Activated CD8-positive, alpha-beta memory T cell treated with anti-CD3 and anti-CD28 coated beads, Interleukin-2, amount 50 U/mL, for 1 hour (primary cell): Measurements from ENCODE around the gene DYNC1H1.

Experiments used
- DNase-seq: peaks from one replicate; pipeline ENCODE4 v3.0.0-alpha.2; 2020; ENCODE audit errors: extremely low read depth

DYNC1H1 gene

GRCh38 chr14:102035914-102036313, 71.5 kb downstream of the DYNC1H1 start:
- DNase-seq, result no peak

DNA sequence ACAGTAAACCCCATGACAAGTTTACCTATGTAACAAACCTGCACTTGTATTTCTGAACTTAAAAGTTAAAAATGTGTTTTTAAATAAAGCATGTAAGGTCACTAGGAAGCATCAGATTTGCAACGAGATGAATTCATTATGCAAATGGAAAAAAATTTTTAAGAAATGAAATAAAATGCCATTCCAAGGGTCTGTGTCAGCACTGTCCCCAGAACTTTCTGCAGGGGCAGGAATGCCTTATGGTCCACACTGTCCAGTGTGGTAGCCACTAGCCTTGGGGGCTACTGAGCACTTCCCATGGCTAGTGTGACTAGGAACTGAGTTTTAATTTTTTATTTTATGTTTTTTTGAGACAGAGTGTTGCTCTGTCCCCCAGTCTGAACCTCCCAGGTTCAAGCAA, 73.3 kb downstream of the DYNC1H1 start:
- DNase-seq, result no peak

DNA sequence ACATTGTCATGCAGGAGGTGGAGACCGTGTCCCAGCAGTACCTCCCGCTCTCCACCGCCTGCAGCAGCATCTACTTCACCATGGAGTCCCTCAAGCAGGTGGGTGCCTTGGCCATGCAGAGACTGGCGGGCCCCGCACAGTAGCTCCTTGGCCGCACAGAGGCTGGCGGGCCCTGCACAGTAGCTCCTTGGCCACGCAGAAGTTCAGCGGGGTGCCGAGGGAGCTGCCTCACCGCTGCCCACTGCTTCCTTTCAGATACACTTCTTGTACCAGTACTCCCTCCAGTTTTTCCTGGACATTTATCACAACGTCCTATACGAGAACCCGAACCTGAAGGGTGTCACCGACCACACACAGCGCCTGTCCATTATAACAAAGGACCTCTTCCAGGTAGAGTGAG, 74.8 kb downstream of the DYNC1H1 start:
- no peak for DNase-seq

DNA sequence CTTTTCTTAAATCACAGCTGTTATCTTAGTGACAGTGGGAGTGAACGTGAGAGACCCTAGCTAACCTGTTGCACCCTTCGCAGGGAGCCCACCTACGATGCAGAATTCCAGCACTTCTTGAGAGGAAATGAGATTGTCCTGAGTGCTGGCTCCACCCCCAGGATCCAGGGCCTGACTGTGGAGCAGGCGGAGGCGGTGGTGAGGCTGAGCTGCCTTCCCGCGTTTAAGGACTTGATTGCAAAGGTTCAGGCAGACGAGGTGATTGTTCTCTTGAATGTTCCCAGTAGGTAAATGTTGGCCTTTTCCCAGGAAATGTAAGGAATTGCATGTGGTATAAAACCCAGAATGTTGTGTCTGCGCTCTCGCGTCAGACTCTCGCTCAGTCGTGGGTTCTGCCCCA, 75.8 kb downstream of the DYNC1H1 start:
- no peak for DNase-seq

DNA sequence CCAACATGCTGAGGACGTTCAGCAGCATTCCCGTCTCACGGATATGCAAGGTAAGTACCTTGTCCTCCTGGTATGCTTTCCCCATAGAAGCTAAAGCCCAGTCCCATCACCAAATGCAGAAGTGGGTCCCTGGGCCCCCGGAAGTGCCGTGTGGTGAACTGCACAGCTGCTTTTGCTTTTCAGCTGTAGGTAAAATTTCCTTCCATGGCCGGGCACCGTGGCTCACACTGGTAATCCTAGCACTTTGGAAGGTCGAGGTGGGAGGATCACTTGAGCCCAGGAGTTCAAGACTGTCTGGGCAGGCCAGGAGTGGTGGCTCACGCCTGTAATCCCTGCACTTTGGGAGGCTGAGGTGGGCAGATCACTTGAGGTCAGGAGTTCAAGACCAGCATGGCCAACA, 78.3 kb downstream of the DYNC1H1 start:
- no peak for DNase-seq

- no peak for DNase-seq
Measured at GRCh38 chr14:102043251-102044025, 79.1 kb downstream of the DYNC1H1 start.

GRCh38 chr14:102044566-102044965, 80.2 kb downstream of the DYNC1H1 start:
- DNase-seq, result no peak

GRCh38 chr14:102046337-102047278, 82.2 kb downstream of the DYNC1H1 start:
- no peak for DNase-seq

DNA sequence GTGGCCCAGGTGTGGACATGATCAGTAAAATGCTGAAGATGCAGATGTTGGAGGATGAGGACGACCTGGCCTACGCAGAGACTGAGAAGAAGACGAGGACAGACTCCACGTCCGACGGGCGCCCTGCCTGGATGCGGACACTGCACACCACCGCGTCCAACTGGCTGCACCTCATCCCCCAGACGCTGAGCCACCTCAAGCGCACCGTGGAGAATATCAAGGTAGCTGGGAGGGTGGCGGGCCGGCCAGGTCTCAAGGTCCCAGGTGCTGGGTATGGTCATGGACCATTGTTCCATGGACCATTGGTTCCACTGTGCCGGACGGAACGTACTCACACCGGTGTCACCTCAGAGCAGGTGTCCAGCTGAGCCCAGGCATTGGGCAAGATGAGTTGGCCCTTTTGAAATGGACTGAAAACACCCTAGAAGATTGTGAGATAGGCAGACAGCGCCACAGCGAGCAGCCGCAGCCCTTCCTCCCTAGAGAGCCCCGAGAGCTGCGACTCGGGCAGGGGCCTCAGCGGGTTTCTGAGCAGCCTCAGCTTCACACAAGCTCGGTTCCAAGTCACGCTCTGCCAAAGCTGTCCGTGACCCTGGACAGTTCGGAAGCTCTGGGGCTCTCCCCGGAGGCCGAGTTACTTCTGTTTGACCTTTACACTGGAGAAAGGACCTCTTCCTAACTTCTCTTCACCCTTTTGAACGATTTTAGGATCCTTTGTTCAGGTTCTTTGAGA, 83.6 kb downstream of the DYNC1H1 start:
- no peak for DNase-seq

DNA sequence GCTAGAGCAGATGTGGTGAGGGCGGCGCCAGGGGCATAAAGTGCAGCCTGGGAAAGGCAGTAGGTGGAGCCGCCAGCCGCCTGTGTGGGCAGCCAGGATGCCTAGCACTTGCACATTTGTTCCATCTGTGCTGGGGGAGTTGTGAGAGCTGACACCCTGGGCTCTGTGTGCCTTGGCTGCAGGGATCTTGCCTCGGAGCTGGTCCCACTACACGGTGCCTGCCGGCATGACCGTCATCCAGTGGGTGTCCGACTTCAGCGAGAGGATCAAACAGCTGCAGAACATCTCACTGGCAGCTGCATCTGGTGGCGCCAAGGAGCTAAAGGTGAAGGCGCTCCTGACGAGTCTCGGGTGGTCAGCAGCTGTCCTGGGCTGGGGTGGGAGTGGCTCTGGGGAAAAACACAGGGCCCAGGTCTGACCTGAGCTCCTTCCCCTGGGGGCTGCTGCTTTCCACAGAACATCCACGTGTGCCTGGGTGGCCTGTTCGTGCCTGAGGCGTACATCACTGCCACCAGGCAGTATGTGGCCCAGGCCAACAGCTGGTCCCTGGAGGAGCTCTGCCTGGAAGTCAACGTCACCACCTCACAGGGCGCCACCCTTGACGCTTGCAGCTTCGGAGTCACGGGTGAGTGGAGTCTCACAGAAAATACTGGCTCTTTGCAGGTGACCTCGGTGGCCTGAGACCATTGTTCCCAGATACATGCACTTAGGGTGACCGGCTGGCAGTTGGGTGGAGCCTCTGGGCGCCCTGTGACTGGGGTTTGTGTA, 85.1 kb downstream of the DYNC1H1 start:
- DNase-seq, result no peak

- no peak for DNase-seq
Measured at GRCh38 chr14:102050026-102050405, 85.6 kb downstream of the DYNC1H1 start.

GRCh38 chr14:102050625-102051024, 86.3 kb downstream of the DYNC1H1 start:
- no peak for DNase-seq

DNA sequence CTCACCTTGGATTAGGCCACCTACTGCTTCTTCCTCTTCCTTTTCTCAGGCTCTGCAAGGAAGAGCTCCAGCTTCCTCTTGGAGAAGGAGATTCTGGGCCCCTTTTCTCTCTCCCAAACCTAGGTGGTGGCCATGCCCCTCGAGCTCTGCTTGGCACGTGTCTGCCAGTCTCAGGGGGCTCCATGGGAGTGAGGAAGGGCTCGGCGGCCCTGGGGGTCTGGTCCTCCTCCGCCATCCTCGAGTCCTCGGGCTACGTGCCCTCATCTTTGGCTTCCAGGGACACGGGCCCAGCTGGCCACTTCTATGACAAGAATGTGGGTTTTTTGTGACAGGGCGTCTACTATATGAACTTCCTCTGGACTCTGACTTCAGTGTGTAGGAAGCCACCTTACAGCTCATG, 88.1 kb downstream of the DYNC1H1 start:
- no peak for DNase-seq

DNA sequence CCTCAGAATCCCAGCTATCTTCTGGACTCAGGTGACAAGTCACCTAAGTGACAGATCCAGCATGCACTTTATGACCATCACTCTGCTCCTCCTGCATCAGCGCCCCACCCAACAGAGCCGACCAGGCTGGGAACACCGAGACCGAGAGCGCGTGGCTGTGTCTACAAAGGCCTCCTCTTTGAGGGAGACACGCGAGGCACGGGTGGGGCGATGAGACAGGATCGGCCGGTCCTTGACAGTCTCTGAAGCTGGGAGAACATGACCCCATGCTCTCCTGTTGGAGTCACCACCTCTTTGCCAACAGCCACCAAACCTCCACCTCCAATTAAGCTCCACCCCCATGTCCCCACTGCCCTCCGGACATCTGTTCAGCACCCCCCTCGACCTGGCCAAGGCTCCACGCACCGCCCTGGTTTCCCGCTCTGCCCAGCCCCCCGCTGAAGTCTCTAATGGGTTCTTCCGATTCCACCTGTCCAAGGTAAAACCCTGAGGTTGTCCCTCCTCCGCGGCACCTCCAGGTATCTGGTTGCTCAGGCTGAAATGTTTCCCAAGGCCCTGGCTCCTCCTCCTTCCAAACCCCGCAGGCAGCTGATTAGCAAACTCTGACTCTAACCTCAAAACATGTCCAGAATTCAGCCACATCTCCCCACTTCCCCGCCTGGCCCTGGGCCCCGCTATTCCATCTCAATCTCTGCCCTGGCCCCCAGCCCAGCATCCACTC, 91.0 kb downstream of the DYNC1H1 start:
- DNase-seq, result no peak

GRCh38 chr14:102056694-102057442, 92.5 kb downstream of the DYNC1H1 start:
- DNase-seq, result no peak

GRCh38 chr14:102057480-102058114, 93.2 kb downstream of the DYNC1H1 start:
- DNase-seq, result no peak

- DNase-seq, result no peak
Measured at GRCh38 chr14:102058146-102058545, 93.8 kb downstream of the DYNC1H1 start.

DNA sequence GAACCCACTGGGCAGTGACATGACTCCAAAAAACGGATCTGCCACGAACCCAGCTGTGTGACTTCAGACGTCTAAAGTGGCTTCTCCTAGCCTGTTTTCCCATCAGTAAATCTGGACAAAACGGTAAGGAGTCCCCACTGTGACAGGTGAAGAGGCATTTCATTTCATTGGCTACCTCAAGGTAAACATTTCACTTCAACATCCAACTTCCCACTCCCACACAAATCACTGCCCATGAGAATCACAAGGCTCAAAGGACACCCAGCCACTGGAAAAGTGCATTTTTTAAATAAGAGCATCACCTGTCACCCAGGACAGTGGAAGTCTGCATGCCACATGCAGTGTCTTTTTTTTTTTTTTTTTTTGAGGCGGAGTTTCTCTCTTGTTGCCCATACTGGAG, 94.6 kb downstream of the DYNC1H1 start:
- no peak for DNase-seq

- DNase-seq, result no peak
Measured at GRCh38 chr14:102063109-102063807, 98.9 kb downstream of the DYNC1H1 start.
